HEK293 (cell line): ENCODE data around the gene BACH1.

Source experiments
- CTCF ChIA-PET: fragments of 350-600 bp; formaldehyde crosslinking; extraction: SDS; loops from one replicate; lab custom pipeline; 2021; ENCODE audit warnings: antibody characterized with exemption; lab: Yijun Ruan, JAX
- POLR2A ChIA-PET: fragments of 300-600 bp; formaldehyde crosslinking; extraction: SDS; loops from one replicate; lab custom pipeline; 2020; ENCODE audit warnings: antibody characterized with exemption, inconsistent platforms; lab: Yijun Ruan, JAX
- H3K27ac ChIP-seq: fragments of 200-500 bp; sonication (Bioruptor generic); 2 replicates; pipeline ENCODE4 v1.5.1; 2014; ENCODE audit warnings: low read depth, low read length, control low read depth, inconsistent platforms; ENCODE audit errors: extremely low read depth
- H3K36me3 ChIP-seq, 2 experiments: fragments of 200-500 bp in 1 of 2; sonication (Bioruptor generic) in 1 of 2; 1 replicate in 1 of 2; 2 replicates in 1 of 2; pipeline ENCODE4 v1.5.1; 2014 to 2017; ENCODE audit warnings: inconsistent platforms in 2 of 2, low read length in 2 of 2; ENCODE audit not compliant: control insufficient read depth in 2 of 2, insufficient read depth in 1 of 2
- H3K4me1 ChIP-seq: fragments of 200-500 bp; sonication (Bioruptor generic); 2 replicates; pipeline ENCODE4 v1.5.1; 2014; ENCODE audit warnings: mild to moderate bottlenecking, low read length, inconsistent platforms; ENCODE audit not compliant: control insufficient read depth, insufficient read depth
- H3K4me3 ChIP-seq: 2 replicates; pipeline ENCODE4 v1.5.1; 2011; ENCODE audit warnings: low read depth, mild to moderate bottlenecking, control low read depth, low read length, moderate library complexity
- H3K9me3 ChIP-seq: fragments of 200-500 bp; sonication (Bioruptor generic); 2 replicates; pipeline ENCODE4 v1.5.1; 2014; ENCODE audit warnings: low read depth, low read length, inconsistent platforms; ENCODE audit not compliant: control insufficient read depth, insufficient read depth
- BCL6B ChIP-seq: fragments of 450-650 bp; formaldehyde crosslinking; IDR thresholded peaks from 2 replicates; pipeline ENCODE4 v1.5.1; 2017; ENCODE audit warnings: missing biosample characterization, missing genetic modification characterization
- HOXD13 ChIP-seq: sonication (generic); formaldehyde crosslinking; IDR thresholded peaks from 2 replicates; pipeline ENCODE4 v1.8.0; 2022; ENCODE audit warnings: missing genetic modification reagents, borderline replicate concordance
- KLF10 ChIP-seq: fragments of 450-650 bp; IDR thresholded peaks from 2 replicates; pipeline ENCODE4 v1.5.1; 2018; ENCODE audit warnings: missing biosample characterization, mild to moderate bottlenecking, missing genetic modification characterization
- KLF7 ChIP-seq: fragments of 450-650 bp; formaldehyde crosslinking; IDR thresholded peaks from 2 replicates; pipeline ENCODE4 v1.5.1; 2016; ENCODE audit warnings: missing biosample characterization, missing genetic modification characterization, borderline replicate concordance
- ZBTB17 ChIP-seq: fragments of 450-650 bp; formaldehyde crosslinking; IDR thresholded peaks from 2 replicates; pipeline ENCODE4 v1.5.1; 2016; ENCODE audit warnings: missing biosample characterization, missing genetic modification characterization
- ZFP3 ChIP-seq: fragments of 450-650 bp; formaldehyde crosslinking; IDR thresholded peaks from 2 replicates; pipeline ENCODE4 v1.5.1; 2016; ENCODE audit warnings: low read depth, missing biosample characterization, missing genetic modification characterization
- ZFP41 ChIP-seq: fragments of 450-650 bp; formaldehyde crosslinking; IDR thresholded peaks from 2 replicates; pipeline ENCODE4 v1.5.1; 2016; ENCODE audit warnings: missing biosample characterization, missing genetic modification characterization, borderline replicate concordance
- ZNF155 ChIP-seq: fragments of 450-650 bp; formaldehyde crosslinking; IDR thresholded peaks from 2 replicates; pipeline ENCODE4 v1.5.1; 2016; ENCODE audit warnings: missing biosample characterization, missing genetic modification characterization
- ZNF174 ChIP-seq: fragments of 450-650 bp; formaldehyde crosslinking; IDR thresholded peaks from 2 replicates; pipeline ENCODE4 v1.5.0; 2017; ENCODE audit warnings: missing biosample characterization, mild to moderate bottlenecking, missing genetic modification characterization
- ZNF248 ChIP-seq: fragments of 450-650 bp; formaldehyde crosslinking; IDR thresholded peaks from 2 replicates; pipeline ENCODE4 v1.5.1; 2017; ENCODE audit warnings: missing biosample characterization, missing genetic modification characterization
- ZNF37A ChIP-seq: fragments of 450-650 bp; IDR thresholded peaks from 2 replicates; pipeline ENCODE4 v1.5.1; 2018; ENCODE audit warnings: missing biosample characterization, missing genetic modification characterization
- ZNF561 ChIP-seq: fragments of 450-650 bp; IDR thresholded peaks from 2 replicates; pipeline ENCODE4 v1.5.1; 2018; ENCODE audit warnings: missing biosample characterization, missing genetic modification characterization, borderline replicate concordance
- ZNF600 ChIP-seq: fragments of 450-650 bp; formaldehyde crosslinking; IDR thresholded peaks from 2 replicates; pipeline ENCODE4 v1.5.1; 2016; ENCODE audit warnings: missing biosample characterization, missing genetic modification characterization
- ZNF629 ChIP-seq: fragments of 450-650 bp; formaldehyde crosslinking; IDR thresholded peaks from 2 replicates; pipeline ENCODE4 v1.5.1; 2017; ENCODE audit warnings: missing biosample characterization, missing genetic modification characterization
- ZNF704 ChIP-seq: fragments of 450-650 bp; formaldehyde crosslinking; IDR thresholded peaks from 2 replicates; pipeline ENCODE4 v1.5.1; 2016; ENCODE audit warnings: missing biosample characterization, missing genetic modification characterization
- ZSCAN30 ChIP-seq: fragments of 450-650 bp; IDR thresholded peaks from 2 replicates; pipeline ENCODE4 v1.5.1; 2018; ENCODE audit warnings: missing biosample characterization, mild to moderate bottlenecking, missing genetic modification characterization, moderate library complexity
- ZXDB ChIP-seq: fragments of 450-650 bp; formaldehyde crosslinking; IDR thresholded peaks from 2 replicates; pipeline ENCODE4 v1.5.1; 2016; ENCODE audit warnings: missing biosample characterization, missing genetic modification characterization

BACH1 gene

GRCh38 chr21:29332461-29333362 is 34.0 kb downstream of the BACH1 start:
- H3K27ac ChIP-seq = no peak overlapping the region
- CTCF ChIA-PET = interaction anchor here (0.7 kb wide), 1 partner anchor 159 kb away, joined by 3 read pairs; no protein-coding TSS in a partner anchor
- POLR2A ChIA-PET = no interaction called here
- H3K4me3 ChIP-seq = no peak overlapping the region
- TF ChIP-seq HOXD13 (CRISPR knock-in tag) (no peak), ZNF600 (tag by site-specific recombination) (peak; percentile 91), ZFP41 (tag by site-specific recombination) (no peak), ZBTB17 (tag by site-specific recombination) (peak; percentile 27; the same call in 1 of the 2 replicates), ZNF155 (tag by site-specific recombination) (no peak)
- no peaks in the 10 kb centered on the region for H3K9me3 ChIP-seq
- H3K36me3 ChIP-seq = peaks cover 8 to 20% of the 10 kb centered on the region in 2 experiments
- no peaks in the 10 kb centered on the region; the same call in 1 of the 2 replicates for H3K4me1 ChIP-seq

- TF ChIP-seq ZBTB17 (tag by site-specific recombination) = no peak
- no peak for TF ChIP-seq ZNF174
- 0 out of 2 replicates have a peak, but pooled peaks have one; percentile 6 for TF ChIP-seq BCL6B (tag by site-specific recombination)
- TF ChIP-seq KLF10 (tag by site-specific recombination) = no peak
- TF ChIP-seq ZXDB (tag by site-specific recombination) = no peak
- TF ChIP-seq ZNF37A (tag by site-specific recombination) = no peak
- TF ChIP-seq ZNF248 (tag by site-specific recombination) = no peak
- TF ChIP-seq ZSCAN30 = no peak
- TF ChIP-seq, all 188 proteins: peak for 1
- POLR2A ChIA-PET = no interaction called here
- peaks cover 8 to 20% of the 10 kb centered on the region in 2 experiments; a peak in 2 of 3 replicates for H3K36me3 ChIP-seq
- H3K4me3 ChIP-seq = no peak overlapping the region
- H3K9me3 ChIP-seq = no peaks in the 10 kb centered on the region
- CTCF ChIA-PET = no interaction called here
- H3K4me1 ChIP-seq = no peaks in the 10 kb centered on the region; the same call in 1 of the 2 replicates
- no peak overlapping the region for H3K27ac ChIP-seq
Observed at GRCh38 chr21:29333406-29333805, 34.7 kb downstream of the BACH1 start.

- Histone ChIP-seq H3K9me3 (no peaks in the 10 kb centered on the region), H3K36me3 (peaks cover 4 to 10% of the 10 kb centered on the region in 2 experiments; a peak in 2 of 3 replicates), H3K27ac (no peak overlapping the region)
- TF ChIP-seq ZFP3 (tag by site-specific recombination) (no peak), KLF7 (tag by site-specific recombination) (no peak), ZNF704 (no peak), ZNF561 (no peak), ZNF629 (tag by site-specific recombination) (no peak)
- TF ChIP-seq, all 188 proteins: peak for 0
- Histone ChIP-seq H3K4me3 (no peak overlapping the region), H3K4me1 (peaks cover 3% of the 10 kb centered on the region)
- CTCF ChIA-PET = interaction anchor here (0.7 to 1.6 kb wide), 7 partner anchors 10 to 214 kb away, joined by 3 to 5 read pairs (median 3); no protein-coding TSS in a partner anchor
- POLR2A ChIA-PET = no interaction called here
Observed at GRCh38 chr21:29334717-29335428, 36.2 kb downstream of the BACH1 start.
